Body of pancreas (tissue), 4 donors: Measurements from ENCODE around the gene NOL3. TPM values are rescaled to one million over a fixed set of nuclear protein-coding genes. Genes with fewer than 3 reads are reported as not detected.

ENCODE experiments used
- ATAC-seq: fragments of 150-250 bp; one replicate; pipeline ENCODE4 v1.9.1; 2016
- DNase-seq, 4 donors: peaks; one replicate each; pipeline ENCODE4 v3.0.0-alpha.2; 2019
- H3K27ac ChIP-seq, 4 donors: fragments of 200-600 bp; sonication (generic); 1 replicate in 3 of 4; 2 replicates in 1 of 4; pipeline versions ENCODE4 v1.5.1 to v1.6.1; 2016 to 2019; ENCODE audit warnings: mild to moderate bottlenecking in 1 of 4, mixed read lengths in 1 of 4, moderate library complexity in 1 of 4
- H3K27me3 ChIP-seq, 2 donors: fragments of 200-600 bp; sonication (generic); one replicate each; pipeline ENCODE4 v1.6.0; 2016; ENCODE audit warnings: mild to moderate bottlenecking in 1 of 2
- H3K36me3 ChIP-seq, 2 donors: fragments of 200-600 bp; sonication (generic); replicated peaks in 1 of 2; 2 replicates each; pipeline ENCODE4 v1.5.1; 2016; ENCODE audit warnings: low read depth in 2 of 2; ENCODE audit not compliant: insufficient read depth in 1 of 2
- H3K4me1 ChIP-seq: fragments of 200-600 bp; sonication (generic); one replicate; pipeline ENCODE4 v1.6.0; 2016
- H3K4me3 ChIP-seq, 2 donors: fragments of 200-600 bp; sonication (generic); 1 replicate in 1 of 2; 2 replicates in 1 of 2; pipeline ENCODE4 v1.5.1; 2016 to 2019
- H3K9me3 ChIP-seq, 3 donors: fragments of 200-600 bp; sonication (generic); 1 replicate in 2 of 3; 2 replicates in 1 of 3; pipeline ENCODE4 v1.5.1; 2016
- POLR2A ChIP-seq, 3 donors: fragments of 450-650 bp; IDR thresholded peaks; one replicate each; pipeline ENCODE4 v1.6.1; 2016; ENCODE audit warnings: antibody characterized with exemption in 3 of 3, mild to moderate bottlenecking in 2 of 3
- WGBS, 2 donors: methylation state at CpG; one replicate each; pipeline ENCODE4 v1.1.5; 2017; 5-methylcytosine and 5-hydroxymethylcytosine counted together
- intact Hi-C: fragments of 100-400 bp; cut with DNase I; formaldehyde crosslinking; loops from one replicate; pipeline ENCODE4 v1.15.1; 2023
- total RNA-seq, 2 donors: library from RNA; depleted of rRNA; stranded (reverse); fragments of >200 nt; gene quantifications; one replicate each; pipeline ENCODE4 v1.1.0, GENCODE V29; 2016
- TF ChIP-seq, protein P1 (sequence below), 7 experiments: fragments of 450-650 bp in 4 of 7; fragments of 200-600 bp in 3 of 7; sonication (generic) in 3 of 7; IDR thresholded peaks; one replicate each; pipeline ENCODE4 v1.5.1; 2016 to 2019; ENCODE audit warnings: antibody characterized with exemption in 7 of 7

NOL3 gene
- total RNA-seq, 2 donors from 2014 or later = 51.1 to 78.8 TPM

DNA sequence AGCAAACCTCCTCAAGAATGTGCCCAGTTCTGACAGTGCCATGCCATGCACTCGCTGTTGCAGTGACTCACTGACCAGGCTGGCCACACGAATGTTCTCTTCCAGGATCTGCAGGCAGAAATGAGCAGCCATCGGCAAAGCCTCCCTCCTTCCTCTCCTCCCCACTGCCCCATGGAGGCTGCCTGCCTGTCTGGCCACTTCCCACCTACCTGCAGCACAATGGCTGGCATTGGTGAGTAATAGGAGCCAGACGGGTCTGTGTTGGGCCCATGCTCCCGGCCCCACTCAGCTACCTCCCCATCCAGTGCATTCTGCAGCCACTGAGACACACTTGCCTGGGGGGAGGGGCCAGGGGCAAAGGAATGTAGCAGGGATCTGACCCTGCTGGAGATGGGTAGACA, 16.2 kb downstream of the NOL3 start:
- ATAC-seq (no peak), DNase-seq (no peak)
- H3K4me1 ChIP-seq = peaks cover 30% of the 10 kb centered on the region
- H3K27ac ChIP-seq = no peak overlapping the region
- H3K27me3 ChIP-seq = no peaks in the 10 kb centered on the region
- intact Hi-C loops = loop anchor here (10.0 kb wide), 1 partner anchor 212 kb away; no protein-coding TSS in a partner anchor
- TF ChIP-seq, protein P1, sequence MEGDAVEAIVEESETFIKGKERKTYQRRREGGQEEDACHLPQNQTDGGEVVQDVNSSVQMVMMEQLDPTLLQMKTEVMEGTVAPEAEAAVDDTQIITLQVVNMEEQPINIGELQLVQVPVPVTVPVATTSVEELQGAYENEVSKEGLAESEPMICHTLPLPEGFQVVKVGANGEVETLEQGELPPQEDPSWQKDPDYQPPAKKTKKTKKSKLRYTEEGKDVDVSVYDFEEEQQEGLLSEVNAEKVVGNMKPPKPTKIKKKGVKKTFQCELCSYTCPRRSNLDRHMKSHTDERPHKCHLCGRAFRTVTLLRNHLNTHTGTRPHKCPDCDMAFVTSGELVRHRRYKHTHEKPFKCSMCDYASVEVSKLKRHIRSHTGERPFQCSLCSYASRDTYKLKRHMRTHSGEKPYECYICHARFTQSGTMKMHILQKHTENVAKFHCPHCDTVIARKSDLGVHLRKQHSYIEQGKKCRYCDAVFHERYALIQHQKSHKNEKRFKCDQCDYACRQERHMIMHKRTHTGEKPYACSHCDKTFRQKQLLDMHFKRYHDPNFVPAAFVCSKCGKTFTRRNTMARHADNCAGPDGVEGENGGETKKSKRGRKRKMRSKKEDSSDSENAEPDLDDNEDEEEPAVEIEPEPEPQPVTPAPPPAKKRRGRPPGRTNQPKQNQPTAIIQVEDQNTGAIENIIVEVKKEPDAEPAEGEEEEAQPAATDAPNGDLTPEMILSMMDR (IDR thresholded peaks at IDR 0.05) = no peak
- no peak for TF ChIP-seq POLR2A (IDR thresholded peaks at IDR 0.05)
- no peaks in the 10 kb centered on the region for H3K36me3 ChIP-seq
- WGBS, 2 donors = 36 to 49% methylated on average over 4 to 5 of the region's 5 CpGs
- no peak overlapping the region for H3K4me3 ChIP-seq
- H3K9me3 ChIP-seq = no peaks in the 10 kb centered on the region

DNA sequence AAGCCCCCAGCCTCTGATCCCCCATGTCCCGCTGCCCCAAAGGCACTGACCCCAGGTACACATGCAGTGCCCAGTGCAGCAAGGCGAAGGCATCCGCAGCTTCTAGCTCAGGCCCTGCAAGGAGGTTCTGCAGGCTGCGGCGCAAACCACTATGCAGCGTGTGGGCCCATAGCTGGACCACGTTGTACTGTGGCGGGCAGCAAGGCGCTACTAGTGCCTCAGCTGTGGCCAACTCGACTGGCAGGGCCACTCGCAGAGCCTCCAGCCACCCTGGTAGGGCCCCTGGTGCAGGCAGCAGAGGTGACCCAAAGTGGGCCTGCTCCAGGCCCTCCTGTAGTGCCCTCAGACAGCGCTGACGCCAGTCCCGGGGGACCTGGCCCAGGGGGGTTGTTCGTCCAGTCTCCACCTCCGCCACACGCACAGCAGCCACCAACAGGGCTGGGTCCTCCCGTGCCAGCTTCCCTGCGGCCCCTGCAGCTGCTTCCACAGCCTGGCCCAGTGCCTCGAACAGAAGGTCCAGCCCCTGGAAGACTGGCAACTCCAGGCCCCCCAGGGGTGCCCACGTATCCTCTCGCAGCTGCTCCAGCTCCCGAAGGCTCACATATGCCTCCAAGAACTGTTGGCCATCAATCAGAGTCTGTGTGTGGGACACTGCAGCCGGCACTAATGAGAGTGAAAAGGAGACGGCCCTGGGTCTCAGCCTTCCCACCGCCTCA, 17.0 kb downstream of the NOL3 start:
- ATAC-seq = no peak
- WGBS, 2 donors = 77 to 79% methylated on average over 6 to 25 of the region's 26 CpGs
- intact Hi-C loops = loop anchor here (10.0 kb wide), 1 partner anchor 213 kb away; no protein-coding TSS in a partner anchor
- no peak for DNase-seq
- no peaks in the 10 kb centered on the region for H3K9me3 ChIP-seq
- no peak for TF ChIP-seq POLR2A (IDR thresholded peaks at IDR 0.05)
- TF ChIP-seq, protein P1 (IDR thresholded peaks at IDR 0.05) = no peak
- no peaks in the 10 kb centered on the region for H3K36me3 ChIP-seq
- H3K4me1 ChIP-seq = peaks cover 34% of the 10 kb centered on the region
- H3K4me3 ChIP-seq = no peak overlapping the region
- no peaks in the 10 kb centered on the region for H3K27me3 ChIP-seq
- no peak overlapping the region for H3K27ac ChIP-seq

DNA sequence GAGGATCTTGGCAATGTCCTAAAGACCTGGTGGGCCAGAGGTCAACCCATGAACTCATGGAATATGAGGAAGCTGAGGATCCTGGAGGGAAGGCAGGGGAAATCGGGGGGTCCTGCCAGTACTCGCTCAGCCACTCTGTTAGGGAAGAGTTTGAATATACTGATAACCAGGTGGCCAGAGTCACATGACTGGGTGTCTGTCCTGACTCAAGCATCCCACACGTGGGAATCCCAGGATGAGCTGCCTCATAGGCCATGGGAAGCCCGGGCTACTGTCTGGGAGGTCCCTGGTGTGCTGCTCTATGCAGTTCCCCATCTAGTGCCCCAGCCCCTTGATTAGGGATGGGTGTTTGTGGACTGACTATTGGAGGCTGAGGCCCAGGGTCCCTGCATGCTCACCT, 18.0 kb downstream of the NOL3 start:
- DNase-seq (no peak), ATAC-seq (no peak)
- no peaks in the 10 kb centered on the region for H3K36me3 ChIP-seq
- peaks cover 37% of the 10 kb centered on the region for H3K4me1 ChIP-seq
- H3K27me3 ChIP-seq = no peaks in the 10 kb centered on the region
- intact Hi-C loops = loop anchor here (10.0 kb wide), 1 partner anchor 214 kb away; no protein-coding TSS in a partner anchor
- WGBS, 2 donors = 71 to 72% methylated on average over 3 to 4 of the region's 4 CpGs
- TF ChIP-seq, protein P1 (IDR thresholded peaks at IDR 0.05) = no peak
- TF ChIP-seq POLR2A (IDR thresholded peaks at IDR 0.05) = no peak
- no peaks in the 10 kb centered on the region for H3K9me3 ChIP-seq
- no peak overlapping the region for H3K4me3 ChIP-seq
- H3K27ac ChIP-seq = no peak overlapping the region

DNA sequence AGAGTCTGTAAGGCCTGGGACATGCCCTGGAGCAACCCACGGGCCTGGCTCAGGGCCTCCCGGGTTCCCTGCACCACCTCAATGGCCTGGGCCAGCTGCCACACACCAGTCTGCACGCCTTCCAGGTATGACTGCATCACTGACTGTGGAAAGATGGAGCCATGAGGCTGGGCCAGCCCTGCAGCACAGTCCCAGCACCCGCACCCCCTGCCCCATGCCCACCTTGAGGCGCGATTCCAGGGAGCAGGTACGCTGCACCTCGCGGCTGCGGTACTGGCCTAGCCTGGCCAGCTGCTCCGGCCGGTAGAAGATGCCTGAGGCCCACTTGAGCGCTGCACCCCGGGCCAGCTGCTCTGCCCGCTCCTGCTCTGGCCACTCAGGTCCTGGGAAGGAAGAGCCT, 18.5 kb downstream of the NOL3 start:
- Histone ChIP-seq H3K36me3 (no peaks in the 10 kb centered on the region), H3K9me3 (no peaks in the 10 kb centered on the region), H3K4me1 (peaks cover 41% of the 10 kb centered on the region), H3K27ac (no peak overlapping the region), H3K27me3 (no peaks in the 10 kb centered on the region), H3K4me3 (no peak overlapping the region)
- no peak for ATAC-seq
- WGBS, 2 donors = 80 to 84% methylated on average over 4 to 15 of the region's 15 CpGs
- DNase-seq = no peak
- intact Hi-C loops = loop anchor here (10.0 kb wide), 1 partner anchor 214 kb away; no protein-coding TSS in a partner anchor
- no peak for TF ChIP-seq POLR2A (IDR thresholded peaks at IDR 0.05)
- TF ChIP-seq, protein P1 (IDR thresholded peaks at IDR 0.05) = no peak

DNA sequence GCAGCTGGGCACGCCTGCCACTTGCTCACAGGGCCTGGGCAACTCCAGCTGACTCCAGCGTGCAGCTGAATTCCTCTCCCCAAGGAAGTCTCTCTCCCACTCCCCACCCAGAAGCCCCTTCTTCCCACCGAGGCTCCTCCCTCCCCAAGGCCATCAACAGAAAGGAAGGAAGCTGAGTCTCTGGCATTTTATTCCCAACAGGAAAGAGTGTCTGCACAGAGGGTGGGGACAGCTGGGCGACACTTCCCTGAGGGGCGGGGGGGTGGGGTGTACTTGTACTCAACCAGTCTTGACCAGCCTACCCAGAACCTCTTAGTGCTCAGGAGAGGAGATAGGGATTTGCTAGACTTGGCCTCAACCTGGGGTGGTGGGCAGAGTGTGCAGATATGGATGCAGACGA, 19.7 kb downstream of the NOL3 start, which contains the start of gene EXOC3L1:
Gene EXOC3L1, minus strand, starts transcription at position 96 of the 400 bp plus-strand sequence. CDS start 460 bp downstream, outside the sequence.
- Histone ChIP-seq H3K27ac (no peak within 1 kb of the TSS), H3K9me3 (no peaks in the 10 kb centered on the region), H3K36me3 (peaks cover 0 to 3% of the 10 kb centered on the region in 2 donors), H3K4me3 (no peak within 1 kb of the TSS), H3K27me3 (no peaks in the 10 kb centered on the region), H3K4me1 (peaks cover 35% of the 10 kb centered on the region)
- WGBS, 2 donors = 45 to 57% methylated on average over 6 of the region's 6 CpGs
- ATAC-seq (no peak), DNase-seq (no peak)
- no peak for TF ChIP-seq POLR2A (IDR thresholded peaks at IDR 0.05)
- TF ChIP-seq, protein P1 (IDR thresholded peaks at IDR 0.05) = no peak
- intact Hi-C loops = no loop called here
